Effector memory CD4-positive, alpha-beta T cell (primary cell): ENCODE measurements around the gene MON2.

Source experiments
- DNase-seq, 3 donors: peaks; one replicate each; pipeline ENCODE4 v3.0.0-alpha.2; 2020
- H3K27ac ChIP-seq: 2 replicates; pipeline ENCODE4 v1.7.0; 2013; ENCODE audit warnings: mild to moderate bottlenecking, low read length, moderate library complexity; ENCODE audit not compliant: insufficient read depth, poor library complexity, severe bottlenecking
- H3K27me3 ChIP-seq: replicated peaks from 2 replicates; pipeline ENCODE4 v1.7.0; 2013; ENCODE audit warnings: mild to moderate bottlenecking, low read length; ENCODE audit not compliant: insufficient read depth, control insufficient read depth, poor library complexity, severe bottlenecking
- H3K36me3 ChIP-seq: 2 replicates; pipeline ENCODE4 v1.7.0; 2013; ENCODE audit warnings: mild to moderate bottlenecking, low read length, moderate library complexity; ENCODE audit not compliant: control insufficient read depth, insufficient read depth
- H3K4me1 ChIP-seq: 2 replicates; pipeline ENCODE4 v1.7.0; 2013; ENCODE audit warnings: low read length, mild to moderate bottlenecking; ENCODE audit not compliant: control insufficient read depth, insufficient read depth, poor library complexity, severe bottlenecking
- H3K4me3 ChIP-seq: 2 replicates; pipeline ENCODE4 v1.7.0; 2013; ENCODE audit warnings: low read length, low read depth, mild to moderate bottlenecking; ENCODE audit not compliant: insufficient read depth, poor library complexity, severe bottlenecking
- H3K9me3 ChIP-seq: 2 replicates; pipeline ENCODE4 v1.7.0; 2013; ENCODE audit warnings: mild to moderate bottlenecking, low read length, moderate library complexity; ENCODE audit not compliant: control insufficient read depth

The MON2 gene

DNA sequence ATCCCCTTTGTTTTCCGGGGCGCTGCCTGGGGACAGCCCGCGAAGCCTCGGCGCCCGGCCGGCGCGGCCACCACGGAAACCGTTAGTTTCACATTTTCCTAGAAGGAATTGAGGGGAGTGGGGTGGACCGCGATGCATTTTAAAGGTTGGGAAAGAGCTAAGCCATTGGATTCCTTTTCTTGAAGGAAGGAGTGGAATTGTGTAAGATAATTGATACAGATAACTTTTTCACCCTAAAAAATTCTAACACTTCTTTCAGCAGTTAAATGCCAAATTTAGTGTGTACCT is 137.1 kb downstream of the MON2 start:
- H3K4me1 ChIP-seq, result peaks cover 8% of the 10 kb centered on the region
- H3K9me3 ChIP-seq, result no peaks in the 10 kb centered on the region
- no peaks in the 10 kb centered on the region for H3K27me3 ChIP-seq
- H3K27ac ChIP-seq, result peak overlapping the region; percentile 100
- no peak for DNase-seq
- peak overlapping the region; percentile 76 for H3K4me3 ChIP-seq
- no peaks in the 10 kb centered on the region for H3K36me3 ChIP-seq

DNA sequence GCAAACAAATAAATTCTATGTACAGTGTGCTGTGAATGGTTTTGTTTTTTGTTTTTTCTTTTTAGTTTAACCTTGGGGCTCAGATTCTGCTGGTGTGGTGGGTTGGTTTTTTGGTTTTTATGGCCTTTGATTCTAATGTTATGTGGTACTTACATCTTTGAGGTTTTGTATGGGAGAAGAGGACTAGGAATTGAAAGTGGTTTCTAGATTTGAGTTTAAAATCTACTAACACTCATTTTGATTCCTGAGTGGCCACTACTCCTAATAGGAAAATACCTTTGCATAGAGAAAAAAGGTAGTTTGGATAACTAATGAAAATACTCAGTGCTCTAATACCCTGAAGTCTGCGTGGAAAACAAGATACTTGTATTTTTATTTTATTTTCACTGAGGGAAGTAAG is 137.7 kb downstream of the MON2 start:
- Histone ChIP-seq H3K9me3 (no peaks in the 10 kb centered on the region), H3K36me3 (no peaks in the 10 kb centered on the region), H3K4me3 (peak overlapping the region; percentile 76), H3K27ac (peak overlapping the region; percentile 100), H3K27me3 (no peaks in the 10 kb centered on the region), H3K4me1 (peaks cover 8% of the 10 kb centered on the region)
- no peak for DNase-seq

DNA sequence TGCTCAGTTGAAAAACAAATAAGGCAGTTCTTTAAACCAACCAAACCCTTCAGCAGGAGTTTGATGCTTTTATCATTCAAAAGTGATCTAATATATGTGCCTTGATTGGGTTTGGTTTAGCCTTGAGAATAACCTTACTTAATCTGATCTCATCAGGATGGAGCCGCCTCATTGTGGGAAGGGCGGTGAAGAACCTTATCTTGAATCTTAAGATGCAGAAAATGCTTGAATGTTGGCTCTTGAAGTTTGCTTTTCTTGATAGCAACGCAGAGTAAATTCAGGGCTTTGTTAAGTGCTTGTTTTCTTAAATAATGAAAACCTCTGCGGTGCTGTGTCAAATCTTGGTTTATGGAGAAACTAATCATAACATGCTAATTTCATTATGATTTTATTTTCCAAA is 138.2 kb downstream of the MON2 start:
- Histone ChIP-seq H3K27me3 (no peaks in the 10 kb centered on the region), H3K4me1 (peaks cover 8% of the 10 kb centered on the region), H3K9me3 (no peaks in the 10 kb centered on the region), H3K4me3 (peak overlapping the region; percentile 76), H3K36me3 (no peaks in the 10 kb centered on the region), H3K27ac (peak overlapping the region; percentile 100)
- DNase-seq, result peak in 2 of 3 donors; percentile 6 to 15

DNA sequence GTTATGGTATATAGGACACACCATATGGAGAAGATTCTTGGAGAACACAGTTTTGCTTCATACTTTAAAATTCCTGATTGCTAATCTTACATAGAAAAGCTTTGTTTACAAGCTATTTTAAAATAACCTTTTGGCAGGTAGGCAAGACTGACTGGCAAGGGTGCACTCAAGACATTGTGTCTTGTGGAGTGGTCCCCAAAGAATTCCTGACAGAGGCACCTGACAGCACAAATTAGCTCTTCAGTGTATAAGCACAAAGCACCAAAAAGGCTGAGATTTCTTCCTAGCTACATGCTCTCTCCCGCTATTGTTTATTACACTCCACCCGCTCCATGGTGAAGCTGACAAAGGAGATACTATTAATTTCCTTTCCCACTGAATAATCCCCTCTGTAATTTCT is 139.4 kb downstream of the MON2 start:
- Histone ChIP-seq H3K4me3 (no peak overlapping the region), H3K27me3 (no peaks in the 10 kb centered on the region), H3K36me3 (no peaks in the 10 kb centered on the region), H3K9me3 (no peaks in the 10 kb centered on the region), H3K27ac (no peak overlapping the region), H3K4me1 (peaks cover 8% of the 10 kb centered on the region)
- DNase-seq, result no peak

DNA sequence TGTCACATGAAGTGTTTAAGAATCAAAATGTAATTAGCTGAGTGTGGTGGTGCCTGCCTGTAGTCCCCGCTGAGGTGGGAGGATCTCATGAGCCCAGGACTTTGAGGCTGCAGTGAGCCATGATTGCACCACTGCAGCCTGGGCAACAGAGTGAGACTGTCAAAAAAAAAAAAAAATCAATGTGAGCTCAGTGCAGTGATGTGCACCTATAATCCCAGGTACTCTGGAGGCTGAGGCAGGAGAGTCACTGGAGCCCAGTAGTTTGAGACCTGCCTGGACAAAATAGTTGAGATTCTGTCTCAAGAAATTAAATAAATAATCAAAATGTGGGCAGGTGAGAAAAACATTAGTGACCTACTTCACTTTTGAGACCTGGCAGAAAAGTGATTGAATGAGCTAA is 140.0 kb downstream of the MON2 start:
- Histone ChIP-seq H3K36me3 (no peaks in the 10 kb centered on the region), H3K27me3 (no peaks in the 10 kb centered on the region), H3K27ac (no peak overlapping the region), H3K4me3 (no peak overlapping the region), H3K9me3 (no peaks in the 10 kb centered on the region), H3K4me1 (peaks cover 8% of the 10 kb centered on the region)
- DNase-seq, result no peak

DNA sequence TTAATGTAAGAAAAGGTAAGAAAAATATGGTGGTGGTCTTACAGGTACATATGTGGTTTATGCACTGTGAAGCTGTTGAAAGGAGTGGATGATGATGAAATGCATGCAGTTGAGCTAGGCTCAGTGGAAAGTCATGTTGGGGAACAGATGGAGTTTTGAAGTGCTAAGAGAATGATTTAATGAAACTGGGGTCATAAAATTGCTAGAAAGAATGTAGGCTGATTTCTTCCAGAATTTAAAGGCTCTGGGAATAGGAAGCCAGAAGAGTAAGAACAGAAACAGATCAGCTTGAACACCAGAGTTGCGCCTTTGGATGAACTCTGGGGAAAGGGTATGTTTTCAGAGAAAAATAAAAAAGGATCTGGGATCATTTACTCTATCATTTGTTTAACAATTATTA is 146.5 kb downstream of the MON2 start:
- Histone ChIP-seq H3K36me3 (no peaks in the 10 kb centered on the region), H3K27me3 (no peaks in the 10 kb centered on the region), H3K4me1 (no peaks in the 10 kb centered on the region), H3K27ac (no peak overlapping the region), H3K9me3 (no peaks in the 10 kb centered on the region), H3K4me3 (no peak overlapping the region)
- DNase-seq, result no peak

DNA sequence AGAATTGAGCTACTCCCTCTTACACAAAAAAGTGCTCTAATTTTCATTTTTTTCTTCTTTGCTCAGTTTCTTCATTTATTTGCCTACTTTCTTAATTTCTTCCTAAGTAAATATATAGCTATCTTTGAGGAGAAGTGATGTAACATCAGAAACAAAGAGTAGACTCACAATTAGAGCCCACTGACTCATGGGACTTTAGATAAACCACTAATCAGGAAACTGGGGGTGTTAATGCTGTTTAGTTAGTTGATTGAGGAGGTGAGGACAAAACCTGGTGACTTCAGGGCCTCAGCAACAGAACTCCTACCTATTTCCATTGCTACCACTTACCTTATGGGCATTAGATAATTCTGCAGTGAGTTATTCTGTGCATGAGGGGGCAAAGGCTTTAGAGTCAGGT is 151.7 kb downstream of the MON2 start:
- no peaks in the 10 kb centered on the region for H3K9me3 ChIP-seq
- no peak overlapping the region for H3K27ac ChIP-seq
- no peak for DNase-seq
- H3K4me1 ChIP-seq, result no peaks in the 10 kb centered on the region
- no peaks in the 10 kb centered on the region for H3K36me3 ChIP-seq
- no peaks in the 10 kb centered on the region for H3K27me3 ChIP-seq
- H3K4me3 ChIP-seq, result no peak overlapping the region

DNA sequence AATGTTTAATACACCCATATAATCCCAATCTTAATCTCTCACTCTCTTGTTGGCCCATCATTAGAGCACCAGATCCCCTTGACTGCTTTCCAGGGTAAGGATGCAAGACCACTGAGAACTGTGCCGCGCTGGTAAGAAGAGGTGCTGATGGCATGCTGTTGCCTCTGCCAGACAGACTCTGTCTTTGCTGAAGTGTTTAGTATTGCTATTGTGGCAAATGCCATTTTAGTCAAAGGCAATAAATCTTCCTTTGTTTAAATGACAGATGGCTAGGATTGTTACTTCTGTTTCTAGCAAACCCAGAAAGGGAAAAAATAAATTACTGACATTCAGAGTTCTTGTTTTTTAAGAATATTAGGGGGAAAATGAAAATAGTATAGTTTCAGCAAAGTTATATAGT is 152.3 kb downstream of the MON2 start:
- no peaks in the 10 kb centered on the region for H3K4me1 ChIP-seq
- no peaks in the 10 kb centered on the region for H3K36me3 ChIP-seq
- H3K27me3 ChIP-seq, result no peaks in the 10 kb centered on the region
- DNase-seq, result no peak
- no peaks in the 10 kb centered on the region for H3K9me3 ChIP-seq
- no peak overlapping the region for H3K27ac ChIP-seq
- H3K4me3 ChIP-seq, result no peak overlapping the region

DNA sequence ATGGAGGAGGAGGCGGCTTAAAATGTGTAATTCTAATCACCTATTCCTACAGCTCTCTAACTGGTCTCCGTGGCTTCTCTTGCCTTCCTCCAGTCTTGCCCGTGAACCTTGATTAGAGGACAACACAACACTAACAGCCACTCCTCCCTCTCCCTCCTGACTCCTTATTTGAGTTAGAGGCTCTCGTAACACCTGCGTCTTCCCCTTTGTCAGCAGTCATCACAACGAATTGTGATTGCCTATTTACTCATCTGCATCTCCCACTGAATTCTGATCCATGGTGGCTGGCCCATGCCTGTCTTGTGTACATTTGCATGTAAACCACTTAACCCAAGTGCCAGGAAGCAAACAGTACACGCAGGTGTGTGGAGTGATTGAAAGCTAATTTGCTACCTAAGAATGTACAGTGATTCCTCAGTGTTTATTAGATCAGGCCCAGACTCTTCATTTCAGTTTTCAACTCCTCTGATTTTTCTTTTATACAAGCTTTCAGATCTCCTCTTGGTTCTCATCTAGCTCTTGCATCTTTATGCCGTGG is 154.5 kb downstream of the MON2 start:
- Histone ChIP-seq H3K27ac (no peak overlapping the region), H3K27me3 (no peaks in the 10 kb centered on the region), H3K36me3 (no peaks in the 10 kb centered on the region), H3K4me1 (no peaks in the 10 kb centered on the region), H3K9me3 (no peaks in the 10 kb centered on the region), H3K4me3 (no peak overlapping the region)
- no peak for DNase-seq

DNA sequence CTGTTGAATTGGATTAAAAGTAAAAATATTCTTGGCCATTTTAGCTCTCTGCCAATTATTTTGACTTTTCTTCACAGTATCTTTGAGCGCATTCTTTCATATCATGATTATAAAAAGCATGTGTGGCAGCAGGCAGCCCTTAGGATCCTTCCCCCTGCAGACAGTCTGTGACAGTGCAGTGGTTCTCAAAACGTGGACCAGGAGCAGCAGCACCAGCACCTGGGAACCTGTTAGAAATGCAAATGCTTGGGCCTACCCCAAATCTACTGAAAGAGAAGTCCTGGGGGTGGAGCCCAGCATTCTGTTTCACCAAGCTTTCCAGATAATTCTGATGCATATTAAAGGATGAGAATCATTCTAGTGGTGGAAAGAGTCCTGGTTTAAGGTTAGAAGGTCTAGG is 155.6 kb downstream of the MON2 start:
- no peak for DNase-seq
- Histone ChIP-seq H3K27me3 (no peaks in the 10 kb centered on the region), H3K9me3 (no peaks in the 10 kb centered on the region), H3K4me3 (no peak overlapping the region), H3K36me3 (no peaks in the 10 kb centered on the region), H3K4me1 (no peaks in the 10 kb centered on the region), H3K27ac (no peak overlapping the region)

DNA sequence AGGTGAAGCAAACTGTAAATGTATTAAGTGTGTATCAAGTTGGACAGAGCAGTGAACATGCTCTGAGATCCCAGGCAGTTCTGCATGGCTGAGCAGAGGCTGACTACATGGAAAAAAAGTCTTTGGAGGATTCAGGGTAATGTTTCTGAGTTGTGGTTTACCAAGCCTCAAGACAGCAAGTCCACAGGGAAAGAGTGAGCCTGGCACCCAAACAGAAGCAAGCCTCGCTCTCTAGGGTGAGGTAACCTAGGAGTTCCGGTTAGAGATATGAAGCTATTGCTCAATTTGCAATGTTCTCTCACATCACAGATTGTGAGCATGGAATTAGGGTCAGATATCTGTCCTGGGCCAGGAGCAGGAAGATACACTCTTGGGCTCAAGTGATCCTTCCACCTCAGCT is 158.6 kb downstream of the MON2 start:
- no peaks in the 10 kb centered on the region for H3K4me1 ChIP-seq
- no peak for DNase-seq

More for the DNA sequence above, 158.6 kb downstream of the MON2 start:
- Histone ChIP-seq H3K27ac (no peak overlapping the region), H3K27me3 (peaks cover 6% of the 10 kb centered on the region), H3K36me3 (no peaks in the 10 kb centered on the region), H3K4me3 (no peak overlapping the region), H3K9me3 (no peaks in the 10 kb centered on the region)
